GM20000 (cell line): Measurements from ENCODE around the gene MAP3K7.

ENCODE experiments used
- DNase-seq: peaks from one replicate; pipeline ENCODE4 v3.0.0; 2012; ENCODE audit warnings: low spot score
- TF ChIP-seq, protein P1 (sequence below): IDR thresholded peaks from 2 replicates; pipeline ENCODE4 v1.5.1; 2012; ENCODE audit warnings: mild to moderate bottlenecking, control low read depth; ENCODE audit errors: extremely low read depth, missing control alignments

The MAP3K7 gene

GRCh38 chr6:90586836-90587638, at the start of gene MAP3K7:
TSS of gene MAP3K7 (minus strand) at chr6:90587072. CDS start at chr6:90586883, 189 bp downstream.
- peak; percentile 84 for DNase-seq
- TF ChIP-seq, protein P1, sequence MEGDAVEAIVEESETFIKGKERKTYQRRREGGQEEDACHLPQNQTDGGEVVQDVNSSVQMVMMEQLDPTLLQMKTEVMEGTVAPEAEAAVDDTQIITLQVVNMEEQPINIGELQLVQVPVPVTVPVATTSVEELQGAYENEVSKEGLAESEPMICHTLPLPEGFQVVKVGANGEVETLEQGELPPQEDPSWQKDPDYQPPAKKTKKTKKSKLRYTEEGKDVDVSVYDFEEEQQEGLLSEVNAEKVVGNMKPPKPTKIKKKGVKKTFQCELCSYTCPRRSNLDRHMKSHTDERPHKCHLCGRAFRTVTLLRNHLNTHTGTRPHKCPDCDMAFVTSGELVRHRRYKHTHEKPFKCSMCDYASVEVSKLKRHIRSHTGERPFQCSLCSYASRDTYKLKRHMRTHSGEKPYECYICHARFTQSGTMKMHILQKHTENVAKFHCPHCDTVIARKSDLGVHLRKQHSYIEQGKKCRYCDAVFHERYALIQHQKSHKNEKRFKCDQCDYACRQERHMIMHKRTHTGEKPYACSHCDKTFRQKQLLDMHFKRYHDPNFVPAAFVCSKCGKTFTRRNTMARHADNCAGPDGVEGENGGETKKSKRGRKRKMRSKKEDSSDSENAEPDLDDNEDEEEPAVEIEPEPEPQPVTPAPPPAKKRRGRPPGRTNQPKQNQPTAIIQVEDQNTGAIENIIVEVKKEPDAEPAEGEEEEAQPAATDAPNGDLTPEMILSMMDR, result no peak

DNA sequence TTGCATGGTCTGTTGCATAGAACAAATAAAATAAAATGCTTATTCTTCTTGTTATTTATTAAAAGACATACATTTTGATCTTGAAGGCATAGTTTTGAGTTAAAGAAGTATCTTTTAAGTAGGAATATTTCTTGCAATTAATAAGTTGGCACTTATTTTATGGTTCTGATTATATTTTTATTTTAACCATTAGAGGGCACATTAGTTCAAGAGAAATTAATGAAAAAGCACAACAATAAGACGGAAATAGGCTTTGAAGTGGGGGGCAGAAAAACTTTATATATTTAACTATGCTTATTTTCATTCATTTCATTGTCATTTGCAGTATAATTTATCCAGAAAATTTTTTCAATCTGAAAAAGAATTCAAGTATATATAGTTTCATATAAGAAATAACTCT, 44.2 kb upstream of the MAP3K7 start:
- TF ChIP-seq, protein P1, result no peak
- DNase-seq, result no peak

DNA sequence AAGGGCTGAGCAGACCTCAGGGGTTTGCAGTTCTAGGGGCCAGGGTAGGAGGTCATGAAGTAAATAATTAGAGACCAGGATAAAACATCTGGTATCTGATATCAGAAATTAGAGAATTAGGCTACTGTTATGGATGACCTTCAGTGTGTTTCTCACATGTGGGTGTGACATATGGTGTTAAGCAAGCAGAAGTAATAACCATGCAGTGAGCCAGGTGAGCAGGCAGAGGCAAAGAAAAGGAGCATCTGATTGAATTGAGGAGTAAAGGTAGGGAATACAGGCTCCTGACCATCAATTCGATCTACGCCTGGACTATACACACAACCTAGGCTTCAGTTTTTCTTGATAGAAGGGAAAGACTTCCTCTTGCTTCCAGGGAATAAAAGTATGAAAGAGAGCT, 34.7 kb upstream of the MAP3K7 start:
- no peak for DNase-seq
- TF ChIP-seq, protein P1, result no peak

GRCh38 chr6:90619221-90619620, 32.3 kb upstream of the MAP3K7 start:
- no peak for DNase-seq
- TF ChIP-seq, protein P1, result no peak

GRCh38 chr6:90612313-90612680, 25.4 kb upstream of the MAP3K7 start:
- TF ChIP-seq, protein P1, result no peak
- DNase-seq, result no peak

DNA sequence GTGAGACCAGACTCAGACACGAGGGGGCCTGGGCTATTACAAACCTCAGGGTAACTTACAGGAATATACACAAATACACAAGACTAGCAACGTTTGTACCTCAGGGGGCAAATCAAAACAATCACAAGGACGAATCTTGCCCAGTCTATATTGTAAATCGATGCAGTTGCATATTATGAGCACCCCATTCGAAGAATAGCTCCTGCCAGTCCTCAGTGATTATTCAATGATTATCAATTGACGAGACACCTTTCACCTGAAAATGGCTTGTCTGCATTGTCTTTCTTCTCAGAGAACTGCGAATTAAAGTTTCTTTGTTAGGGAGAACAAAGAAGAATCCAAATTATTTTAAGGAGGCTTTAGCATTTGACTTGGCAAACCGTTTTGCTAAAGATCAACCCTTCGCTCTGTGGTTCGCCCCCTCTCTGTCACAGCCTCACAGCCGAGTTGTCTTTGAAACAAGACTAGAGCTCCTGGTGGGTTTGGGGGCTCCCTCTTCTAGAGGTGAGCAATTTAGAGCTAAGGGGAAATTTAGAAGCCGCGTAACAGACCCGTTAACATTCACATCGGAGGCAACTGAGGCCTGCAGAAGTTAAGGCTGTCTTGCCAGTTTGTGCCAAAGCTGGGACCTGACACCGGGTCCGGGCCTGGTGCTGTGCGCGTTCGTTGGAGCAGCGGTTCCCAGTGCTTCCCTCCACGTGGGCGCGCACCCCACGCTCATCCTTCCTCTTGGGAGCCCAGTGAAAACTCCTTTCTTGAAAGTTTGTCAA, 24.9 kb upstream of the MAP3K7 start:
- TF ChIP-seq, protein P1, result no peak
- DNase-seq, result no peak

GRCh38 chr6:90610751-90611542, 24.1 kb upstream of the MAP3K7 start:
- DNase-seq, result peak; percentile 68
- TF ChIP-seq, protein P1, result no peak
